Fibroblast of lung (primary cell): Measurements from ENCODE around the gene NUP85.

ENCODE experiments used
- EZH2 ChIP-seq: IDR thresholded peaks from 2 replicates; pipeline ENCODE4 v1.5.1; 2012; ENCODE audit warnings: low read length, control low read depth, mild to moderate bottlenecking; ENCODE audit errors: missing control alignments
- TF ChIP-seq, protein P1 (sequence below), 2 donors: IDR thresholded peaks in 1 of 2; conservative IDR thresholded peaks in 1 of 2; 1 replicate in 1 of 2; 2 replicates in 1 of 2; pipeline ENCODE4 v1.5.1; 2011 to 2012; ENCODE audit warnings: low read length in 2 of 2, control low read depth in 1 of 2, inconsistent platforms in 1 of 2, low read depth in 1 of 2, mild to moderate bottlenecking in 1 of 2

DNA sequence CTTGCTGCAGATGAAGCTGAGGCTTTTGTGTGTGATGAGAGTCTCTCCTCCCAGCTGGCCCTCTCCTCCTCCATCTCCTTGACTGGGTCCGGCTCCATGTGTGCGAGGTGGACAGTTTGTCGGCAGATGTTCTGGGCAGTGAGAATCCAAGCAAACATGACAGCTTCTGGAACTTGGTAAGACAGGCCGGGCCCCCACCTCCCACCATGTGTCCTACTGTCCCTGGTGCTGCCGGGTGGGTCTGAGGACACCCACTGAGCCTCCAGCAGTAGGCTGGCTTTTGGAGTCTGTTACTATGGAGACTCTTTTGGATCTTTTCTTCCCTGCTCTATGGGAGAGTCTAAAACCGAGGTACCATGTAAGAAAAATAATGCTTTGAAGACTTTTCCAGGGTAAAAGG, 12.7 kb downstream of the NUP85 start:
- TF ChIP-seq, protein P1, sequence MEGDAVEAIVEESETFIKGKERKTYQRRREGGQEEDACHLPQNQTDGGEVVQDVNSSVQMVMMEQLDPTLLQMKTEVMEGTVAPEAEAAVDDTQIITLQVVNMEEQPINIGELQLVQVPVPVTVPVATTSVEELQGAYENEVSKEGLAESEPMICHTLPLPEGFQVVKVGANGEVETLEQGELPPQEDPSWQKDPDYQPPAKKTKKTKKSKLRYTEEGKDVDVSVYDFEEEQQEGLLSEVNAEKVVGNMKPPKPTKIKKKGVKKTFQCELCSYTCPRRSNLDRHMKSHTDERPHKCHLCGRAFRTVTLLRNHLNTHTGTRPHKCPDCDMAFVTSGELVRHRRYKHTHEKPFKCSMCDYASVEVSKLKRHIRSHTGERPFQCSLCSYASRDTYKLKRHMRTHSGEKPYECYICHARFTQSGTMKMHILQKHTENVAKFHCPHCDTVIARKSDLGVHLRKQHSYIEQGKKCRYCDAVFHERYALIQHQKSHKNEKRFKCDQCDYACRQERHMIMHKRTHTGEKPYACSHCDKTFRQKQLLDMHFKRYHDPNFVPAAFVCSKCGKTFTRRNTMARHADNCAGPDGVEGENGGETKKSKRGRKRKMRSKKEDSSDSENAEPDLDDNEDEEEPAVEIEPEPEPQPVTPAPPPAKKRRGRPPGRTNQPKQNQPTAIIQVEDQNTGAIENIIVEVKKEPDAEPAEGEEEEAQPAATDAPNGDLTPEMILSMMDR (conservative IDR thresholded peaks at IDR 0.05 in 1 of 2, IDR thresholded peaks at IDR 0.05 in 1 of 2; ENCODE audit: low read depth in 1 of 2, low read length in 2 of 2), result no peak
- TF ChIP-seq EZH2, result no peak
